HFFc6 (cell line): ENCODE measurements around the gene UBASH3B. TPM values are rescaled to one million over a fixed set of nuclear protein-coding genes. Genes with fewer than 3 reads are reported as not detected.

ENCODE experiments used
- DNase-seq: peaks from one replicate; pipeline ENCODE4 v3.0.0-alpha.2; 2018
- H3K27ac Mint-ChIP-seq: 2 replicates; pipeline ENCODE4 v1.8.0; 2020; ENCODE audit warnings: mild to moderate bottlenecking, mixed read lengths
- H3K27me3 Mint-ChIP-seq: 2 replicates; pipeline ENCODE4 v1.8.0; 2021; ENCODE audit warnings: mild to moderate bottlenecking, moderate library complexity, mixed read lengths; ENCODE audit not compliant: insufficient read depth
- H3K36me3 Mint-ChIP-seq: 2 replicates; pipeline ENCODE4 v1.8.0; 2021; ENCODE audit warnings: low read depth, mixed read lengths
- H3K4me1 Mint-ChIP-seq: 2 replicates; pipeline ENCODE4 v1.8.0; 2020; ENCODE audit warnings: low read depth, mixed read lengths
- H3K4me3 Mint-ChIP-seq: 2 replicates; pipeline ENCODE4 v1.8.0; 2020; ENCODE audit warnings: mild to moderate bottlenecking, moderate library complexity, mixed read lengths
- H3K9me3 Mint-ChIP-seq: 2 replicates; pipeline ENCODE4 v1.8.0; 2020; ENCODE audit warnings: mild to moderate bottlenecking, mixed read lengths
- CTCF ChIP-seq: fragments of 200-600 bp; sonication (generic); IDR thresholded peaks from 2 replicates; pipeline ENCODE4 v1.5.0; 2021; ENCODE audit warnings: antibody characterized with exemption, mild to moderate bottlenecking
- total RNA-seq, 6 experiments: library from RNA; stranded (reverse); fragmentation: NEBNext Ultra II Directional; extraction: Animal tissue kit (Norgen Biotek cat#: 25700); gene quantifications; 2 replicates in 1 of 6; 3 replicates in 5 of 6; pipeline ENCODE4 v1.2.3, GENCODE V29; 2021

The UBASH3B gene
- total RNA-seq, 6 experiments from 2014 or later, result 44.6 to 60.4 (median 52.9) TPM

- H3K4me1 Mint-ChIP-seq, result peaks cover 78% of the 10 kb centered on the region
- no peak for DNase-seq
Measured at GRCh38 chr11:122659676-122660554, 4.4 kb downstream of the UBASH3B start.

GRCh38 chr11:122661182-122661945 lies 5.8 kb downstream of the UBASH3B start:
- peak; percentile 93 for DNase-seq
- Mint-ChIP-seq H3K27ac (peak overlapping the region; percentile 58), H3K4me1 (peaks cover 82% of the 10 kb centered on the region), H3K9me3 (peaks cover 4% of the 10 kb centered on the region; the same call in 1 of the 2 replicates), H3K27me3 (no peaks in the 10 kb centered on the region; the same call in 1 of the 2 replicates), H3K4me3 (peak overlapping the region; percentile 42), H3K36me3 (peaks cover 13% of the 10 kb centered on the region)
- TF ChIP-seq CTCF, result no peak

More at GRCh38 chr11:122659676-122660554, 4.4 kb downstream of the UBASH3B start:
- peak overlapping the region; percentile 51 for H3K27ac Mint-ChIP-seq
- TF ChIP-seq CTCF, result no peak
- H3K9me3 Mint-ChIP-seq, result peaks cover 4% of the 10 kb centered on the region; the same call in 1 of the 2 replicates
- H3K27me3 Mint-ChIP-seq, result no peaks in the 10 kb centered on the region; the same call in 1 of the 2 replicates
- H3K4me3 Mint-ChIP-seq, result 0 out of 2 replicates have a peak overlapping the region, but pooled peaks have one; percentile 39
- H3K36me3 Mint-ChIP-seq, result peaks cover 13% of the 10 kb centered on the region

- no peak for TF ChIP-seq CTCF
- no peak overlapping the region for H3K4me3 Mint-ChIP-seq
- peaks cover 91% of the 10 kb centered on the region for H3K4me1 Mint-ChIP-seq
- no peaks in the 10 kb centered on the region; the same call in none of the 2 replicates for H3K27me3 Mint-ChIP-seq
- H3K9me3 Mint-ChIP-seq, result peaks cover 4% of the 10 kb centered on the region; the same call in 1 of the 2 replicates
- DNase-seq, result no peak
- H3K27ac Mint-ChIP-seq, result no peak overlapping the region; the same call in 1 of the 2 replicates
- peaks cover 16% of the 10 kb centered on the region for H3K36me3 Mint-ChIP-seq
Measured at GRCh38 chr11:122663056-122663740, 7.7 kb downstream of the UBASH3B start.

- peaks cover 94% of the 10 kb centered on the region for H3K4me1 Mint-ChIP-seq
- H3K9me3 Mint-ChIP-seq, result peaks cover 3% of the 10 kb centered on the region; the same call in 1 of the 2 replicates
- H3K27ac Mint-ChIP-seq, result peak overlapping the region; percentile 3; the same call in 1 of the 2 replicates
- no peak for TF ChIP-seq CTCF
- peaks cover 14% of the 10 kb centered on the region for H3K36me3 Mint-ChIP-seq
- no peaks in the 10 kb centered on the region; the same call in none of the 2 replicates for H3K27me3 Mint-ChIP-seq
- no peak overlapping the region; the same call in 1 of the 2 replicates for H3K4me3 Mint-ChIP-seq
- DNase-seq, result no peak
Measured at GRCh38 chr11:122663764-122664163, 8.2 kb downstream of the UBASH3B start.

GRCh38 chr11:122664188-122664587 lies 8.7 kb downstream of the UBASH3B start:
- Mint-ChIP-seq H3K27ac (peak overlapping the region; percentile 3; the same call in 1 of the 2 replicates), H3K4me1 (peaks cover 94% of the 10 kb centered on the region), H3K4me3 (no peak overlapping the region; the same call in 1 of the 2 replicates)

More at GRCh38 chr11:122664188-122664587, 8.7 kb downstream of the UBASH3B start:
- no peak for TF ChIP-seq CTCF
- DNase-seq, result no peak
- no peaks in the 10 kb centered on the region; the same call in 1 of the 2 replicates for H3K9me3 Mint-ChIP-seq
- no peaks in the 10 kb centered on the region; the same call in none of the 2 replicates for H3K27me3 Mint-ChIP-seq
- H3K36me3 Mint-ChIP-seq, result peaks cover 13% of the 10 kb centered on the region
